T-helper 1 cell treated with Interleukin-12 subunit alpha and Interleukin-12 subunit beta and Interleukin-4 antibody, amounts not matched to agents 30 μg/mL and 1 μg/mL, for 36 hours (primary cell): ENCODE data around the gene SLC5A11.

ENCODE experiments used
- H3K27ac Mint-ChIP-seq: one replicate; pipeline ENCODE4 v1.8.0; 2021; ENCODE audit warnings: mild to moderate bottlenecking, mixed read lengths
- H3K27me3 Mint-ChIP-seq: one replicate; pipeline ENCODE4 v1.8.0; 2021; ENCODE audit warnings: low read depth, mixed read lengths
- H3K36me3 Mint-ChIP-seq: one replicate; pipeline ENCODE4 v1.8.0; 2021; ENCODE audit warnings: low read depth, mixed read lengths
- H3K4me1 Mint-ChIP-seq: one replicate; pipeline ENCODE4 v1.8.0; 2021; ENCODE audit warnings: low read depth, mixed read lengths
- H3K4me3 Mint-ChIP-seq: one replicate; pipeline ENCODE4 v1.8.0; 2021; ENCODE audit warnings: mild to moderate bottlenecking, moderate library complexity, mixed read lengths
- H3K9me3 Mint-ChIP-seq: one replicate; pipeline ENCODE4 v1.8.0; 2021; ENCODE audit warnings: mixed read lengths

The SLC5A11 gene

DNA sequence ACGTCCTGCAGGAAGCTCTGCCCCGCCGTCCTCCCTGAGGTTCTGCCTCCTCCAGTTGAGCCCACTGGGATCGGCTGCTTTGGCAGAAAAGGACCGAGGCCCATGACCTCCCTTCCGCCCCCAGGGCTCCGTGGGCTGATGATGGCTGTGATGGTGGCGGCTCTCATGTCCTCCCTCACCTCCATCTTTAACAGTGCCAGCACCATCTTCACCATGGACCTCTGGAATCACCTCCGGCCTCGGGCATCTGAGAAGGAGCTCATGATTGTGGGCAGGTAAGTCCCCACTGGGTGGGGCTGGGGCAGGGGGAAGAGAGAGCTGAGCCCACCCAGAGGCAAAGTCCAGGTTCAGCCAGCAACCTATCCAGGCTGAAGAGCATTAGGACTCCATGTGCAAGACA, 61.1 kb downstream of the SLC5A11 start:
- H3K4me3 Mint-ChIP-seq = no peak overlapping the region
- H3K27ac Mint-ChIP-seq = no peak overlapping the region
- H3K27me3 Mint-ChIP-seq = peaks cover 11% of the 10 kb centered on the region
- no peaks in the 10 kb centered on the region for H3K4me1 Mint-ChIP-seq
- H3K36me3 Mint-ChIP-seq = no peaks in the 10 kb centered on the region
- no peaks in the 10 kb centered on the region for H3K9me3 Mint-ChIP-seq

DNA sequence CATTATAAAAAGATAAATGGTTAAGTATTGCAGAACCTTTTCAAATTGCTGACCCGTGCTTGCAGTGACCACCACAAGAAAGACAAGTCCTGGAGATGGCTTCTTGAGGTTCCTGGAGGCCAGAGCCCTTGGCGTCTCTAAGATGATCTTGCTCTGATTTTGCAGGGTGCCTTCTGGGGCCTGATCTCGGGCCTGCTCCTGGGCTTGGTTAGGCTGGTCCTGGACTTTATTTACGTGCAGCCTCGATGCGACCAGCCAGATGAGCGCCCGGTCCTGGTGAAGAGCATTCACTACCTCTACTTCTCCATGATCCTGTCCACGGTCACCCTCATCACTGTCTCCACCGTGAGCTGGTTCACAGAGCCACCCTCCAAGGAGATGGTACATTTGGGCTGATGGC, 63.0 kb downstream of the SLC5A11 start:
- no peak overlapping the region for H3K27ac Mint-ChIP-seq
- H3K4me3 Mint-ChIP-seq = no peak overlapping the region
- H3K4me1 Mint-ChIP-seq = no peaks in the 10 kb centered on the region
- H3K27me3 Mint-ChIP-seq = peaks cover 6% of the 10 kb centered on the region
- no peaks in the 10 kb centered on the region for H3K9me3 Mint-ChIP-seq
- H3K36me3 Mint-ChIP-seq = no peaks in the 10 kb centered on the region

DNA sequence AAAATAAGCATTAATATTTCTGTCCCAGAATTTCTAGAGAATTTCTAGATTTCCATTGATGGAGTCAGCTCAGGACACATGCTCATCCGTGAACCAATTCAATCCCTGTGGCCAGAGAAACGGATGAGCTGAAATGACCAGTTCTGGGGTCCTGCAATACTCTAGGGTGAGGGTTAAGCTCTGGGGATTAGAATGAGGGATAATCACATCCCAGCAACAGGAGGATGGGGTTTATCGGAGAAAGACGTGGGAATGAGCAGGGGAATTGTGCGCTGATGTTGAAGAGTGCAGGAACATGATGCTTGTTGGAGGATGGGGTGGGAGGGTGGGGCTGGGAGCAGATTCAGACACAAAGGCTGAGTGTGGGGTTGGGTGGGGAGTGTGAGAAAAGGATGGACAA, 64.1 kb downstream of the SLC5A11 start:
- H3K9me3 Mint-ChIP-seq = no peaks in the 10 kb centered on the region
- H3K27ac Mint-ChIP-seq = no peak overlapping the region
- H3K27me3 Mint-ChIP-seq = no peaks in the 10 kb centered on the region
- H3K4me1 Mint-ChIP-seq = no peaks in the 10 kb centered on the region
- H3K4me3 Mint-ChIP-seq = no peak overlapping the region
- no peaks in the 10 kb centered on the region for H3K36me3 Mint-ChIP-seq

- no peak overlapping the region for H3K4me3 Mint-ChIP-seq
- peaks cover 8% of the 10 kb centered on the region for H3K36me3 Mint-ChIP-seq
- no peaks in the 10 kb centered on the region for H3K9me3 Mint-ChIP-seq
- no peak overlapping the region for H3K27ac Mint-ChIP-seq
- H3K4me1 Mint-ChIP-seq = no peaks in the 10 kb centered on the region
- no peaks in the 10 kb centered on the region for H3K27me3 Mint-ChIP-seq
Measured at GRCh38 chr16:24915019-24915418, 69.3 kb downstream of the SLC5A11 start.

DNA sequence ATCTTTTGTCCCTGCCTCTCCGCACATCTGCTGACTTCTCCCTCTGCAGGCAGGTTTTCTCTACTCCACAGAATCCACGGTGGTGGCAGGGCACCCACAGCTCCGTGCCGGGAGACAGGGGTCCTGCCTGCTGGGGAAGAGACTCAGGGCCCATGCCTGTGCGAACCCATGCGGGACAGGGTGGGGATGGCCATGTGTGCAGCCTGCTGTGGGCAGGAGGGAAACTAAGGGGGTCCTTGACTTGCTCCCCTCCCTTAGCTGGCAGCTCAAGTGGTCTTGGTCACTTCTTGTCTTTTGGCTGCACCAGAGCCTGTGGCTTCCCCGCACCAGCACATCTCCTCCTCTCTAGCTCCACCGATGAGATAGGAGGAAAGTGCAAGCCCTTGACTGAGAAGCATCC, 69.8 kb downstream of the SLC5A11 start:
- H3K27me3 Mint-ChIP-seq = no peaks in the 10 kb centered on the region
- no peaks in the 10 kb centered on the region for H3K9me3 Mint-ChIP-seq
- peaks cover 9% of the 10 kb centered on the region for H3K36me3 Mint-ChIP-seq
- H3K4me1 Mint-ChIP-seq = no peaks in the 10 kb centered on the region
- no peak overlapping the region for H3K4me3 Mint-ChIP-seq
- H3K27ac Mint-ChIP-seq = no peak overlapping the region

DNA sequence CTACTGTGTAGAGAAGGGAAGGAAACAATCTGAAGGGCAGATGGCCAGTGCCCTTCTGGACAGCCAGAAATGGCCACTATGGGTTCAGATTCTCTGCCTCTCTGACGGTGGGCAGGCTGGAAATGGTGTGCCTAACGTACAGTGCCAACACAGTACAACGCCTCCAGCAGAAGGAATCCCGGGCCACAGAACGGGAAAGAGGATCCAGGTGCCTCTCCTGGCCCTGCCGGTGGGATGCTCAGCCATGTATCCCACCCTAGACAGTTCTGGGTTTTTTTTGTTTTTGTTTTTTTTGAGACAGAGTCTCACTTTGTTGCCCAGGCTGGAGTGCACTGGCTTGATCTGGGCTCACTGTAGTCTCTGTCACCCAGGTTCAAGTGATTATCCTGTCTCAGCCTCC, 71.5 kb downstream of the SLC5A11 start:
- Mint-ChIP-seq H3K4me1 (peaks cover 10% of the 10 kb centered on the region), H3K4me3 (no peak overlapping the region), H3K27ac (no peak overlapping the region), H3K27me3 (no peaks in the 10 kb centered on the region), H3K36me3 (peaks cover 16% of the 10 kb centered on the region), H3K9me3 (no peaks in the 10 kb centered on the region)

GRCh38 chr16:24917891-24918290, 72.1 kb downstream of the SLC5A11 start:
- H3K36me3 Mint-ChIP-seq = peaks cover 16% of the 10 kb centered on the region
- H3K4me1 Mint-ChIP-seq = peaks cover 10% of the 10 kb centered on the region
- no peak overlapping the region for H3K27ac Mint-ChIP-seq
- no peaks in the 10 kb centered on the region for H3K9me3 Mint-ChIP-seq
- no peaks in the 10 kb centered on the region for H3K27me3 Mint-ChIP-seq
- no peak overlapping the region for H3K4me3 Mint-ChIP-seq

GRCh38 chr16:24918641-24919040, 72.9 kb downstream of the SLC5A11 start:
- H3K27me3 Mint-ChIP-seq = no peaks in the 10 kb centered on the region
- peaks cover 10% of the 10 kb centered on the region for H3K4me1 Mint-ChIP-seq
- peaks cover 16% of the 10 kb centered on the region for H3K36me3 Mint-ChIP-seq
- no peak overlapping the region for H3K27ac Mint-ChIP-seq
- no peaks in the 10 kb centered on the region for H3K9me3 Mint-ChIP-seq
- no peak overlapping the region for H3K4me3 Mint-ChIP-seq

- peaks cover 10% of the 10 kb centered on the region for H3K4me1 Mint-ChIP-seq
- H3K4me3 Mint-ChIP-seq = no peak overlapping the region
- H3K36me3 Mint-ChIP-seq = peaks cover 16% of the 10 kb centered on the region
- H3K27ac Mint-ChIP-seq = no peak overlapping the region
- H3K9me3 Mint-ChIP-seq = no peaks in the 10 kb centered on the region
- no peaks in the 10 kb centered on the region for H3K27me3 Mint-ChIP-seq
Measured at GRCh38 chr16:24919536-24919935, 73.8 kb downstream of the SLC5A11 start.

DNA sequence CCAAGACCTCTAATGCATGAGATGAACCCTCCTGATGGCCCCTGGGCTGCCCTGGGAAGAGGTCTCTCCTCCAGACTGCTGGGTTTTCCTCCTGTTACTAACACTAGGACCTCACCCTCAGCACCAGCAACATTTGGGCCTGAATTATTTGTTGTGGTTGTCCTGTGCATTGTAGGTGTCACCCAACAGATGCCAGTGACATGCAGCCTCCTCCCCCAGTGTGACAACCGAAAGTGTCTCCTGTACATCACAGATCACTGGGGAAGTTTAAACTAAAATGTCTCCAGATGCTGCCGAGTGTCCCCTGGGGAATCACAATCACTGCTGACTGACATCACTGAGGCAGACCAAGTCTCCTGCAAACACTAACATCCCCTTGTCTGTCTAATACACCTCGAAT, 74.8 kb downstream of the SLC5A11 start:
- Mint-ChIP-seq H3K27me3 (no peaks in the 10 kb centered on the region), H3K27ac (no peak overlapping the region), H3K36me3 (peaks cover 14% of the 10 kb centered on the region), H3K9me3 (no peaks in the 10 kb centered on the region), H3K4me3 (no peak overlapping the region), H3K4me1 (peaks cover 10% of the 10 kb centered on the region)

DNA sequence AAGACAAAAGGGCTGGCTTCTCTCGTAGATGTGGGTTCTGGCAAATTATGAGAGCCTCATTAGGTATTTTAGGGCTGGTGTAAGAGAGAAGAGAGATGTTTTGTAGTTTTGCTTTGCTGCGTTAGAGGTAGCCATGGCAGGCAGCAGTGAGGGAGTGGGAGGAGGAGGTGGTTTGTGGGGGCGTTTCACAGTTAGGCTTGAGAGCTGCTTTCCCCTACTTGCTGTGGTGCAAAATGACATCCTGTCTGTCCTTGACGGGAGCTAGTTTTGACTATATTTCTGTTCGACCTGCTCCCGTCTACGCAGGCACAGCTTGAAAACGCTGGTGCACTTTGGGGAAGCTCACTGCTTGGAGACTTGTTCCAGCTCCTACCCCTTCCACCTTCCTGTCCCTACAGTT, 75.5 kb downstream of the SLC5A11 start:
- Mint-ChIP-seq H3K27me3 (no peaks in the 10 kb centered on the region), H3K36me3 (peaks cover 14% of the 10 kb centered on the region), H3K27ac (no peak overlapping the region), H3K4me1 (peaks cover 10% of the 10 kb centered on the region), H3K9me3 (no peaks in the 10 kb centered on the region), H3K4me3 (no peak overlapping the region)

- no peak overlapping the region for H3K4me3 Mint-ChIP-seq
- no peaks in the 10 kb centered on the region for H3K27me3 Mint-ChIP-seq
- H3K27ac Mint-ChIP-seq = no peak overlapping the region
- H3K9me3 Mint-ChIP-seq = no peaks in the 10 kb centered on the region
- peaks cover 10% of the 10 kb centered on the region for H3K4me1 Mint-ChIP-seq
- peaks cover 13% of the 10 kb centered on the region for H3K36me3 Mint-ChIP-seq
Measured at GRCh38 chr16:24925163-24925562, 79.4 kb downstream of the SLC5A11 start.

- H3K4me1 Mint-ChIP-seq = no peaks in the 10 kb centered on the region
- H3K9me3 Mint-ChIP-seq = no peaks in the 10 kb centered on the region
- H3K27me3 Mint-ChIP-seq = no peaks in the 10 kb centered on the region
- peaks cover 22% of the 10 kb centered on the region for H3K36me3 Mint-ChIP-seq
- no peak overlapping the region for H3K27ac Mint-ChIP-seq
- no peak overlapping the region for H3K4me3 Mint-ChIP-seq
Measured at GRCh38 chr16:24929409-24929808, 83.6 kb downstream of the SLC5A11 start.

- Mint-ChIP-seq H3K9me3 (no peaks in the 10 kb centered on the region), H3K36me3 (peaks cover 26% of the 10 kb centered on the region), H3K4me1 (no peaks in the 10 kb centered on the region), H3K27ac (no peak overlapping the region), H3K4me3 (no peak overlapping the region), H3K27me3 (no peaks in the 10 kb centered on the region)
Measured at GRCh38 chr16:24930440-24930839, 84.7 kb downstream of the SLC5A11 start.

DNA sequence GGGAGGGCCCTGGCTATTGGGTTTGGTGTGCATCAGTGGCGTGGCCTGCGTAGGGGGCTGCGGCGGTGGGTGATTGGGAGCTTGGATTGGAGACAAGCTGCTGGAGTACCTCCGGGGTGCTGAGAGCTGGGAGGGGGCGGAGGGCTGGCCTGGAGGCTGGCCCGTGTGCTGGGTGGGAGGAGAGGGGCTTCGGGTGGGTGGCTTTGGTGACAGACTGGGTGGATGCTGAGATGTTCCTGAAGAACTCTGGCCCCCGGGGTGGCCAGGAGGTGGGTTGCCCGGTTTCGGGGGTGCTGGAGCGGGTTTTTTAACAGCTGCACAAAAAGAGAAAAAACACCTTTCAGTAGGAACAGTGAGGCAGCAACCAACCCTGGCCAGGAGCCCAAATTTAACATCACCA, 85.3 kb downstream of the SLC5A11 start:
- Mint-ChIP-seq H3K9me3 (no peaks in the 10 kb centered on the region), H3K4me1 (no peaks in the 10 kb centered on the region), H3K27me3 (no peaks in the 10 kb centered on the region), H3K4me3 (no peak overlapping the region), H3K36me3 (peaks cover 26% of the 10 kb centered on the region), H3K27ac (no peak overlapping the region)

- Mint-ChIP-seq H3K4me1 (no peaks in the 10 kb centered on the region), H3K27ac (no peak overlapping the region), H3K9me3 (no peaks in the 10 kb centered on the region), H3K4me3 (no peak overlapping the region), H3K36me3 (peaks cover 26% of the 10 kb centered on the region), H3K27me3 (no peaks in the 10 kb centered on the region)
Measured at GRCh38 chr16:24935336-24935735, 89.6 kb downstream of the SLC5A11 start.
